BLaER1 (cell line): ENCODE data around the gene DNAJB11.

Experiments used
- H3K27ac ChIP-seq: shearing (Covaris generic); formaldehyde crosslinking; 2 replicates; pipeline ENCODE4 v1.8.1; 2022
- H3K27me3 ChIP-seq: shearing (Covaris generic); formaldehyde crosslinking; 2 replicates; pipeline ENCODE4 v1.8.1; 2022
- H3K36me3 ChIP-seq: shearing (Covaris generic); formaldehyde crosslinking; 2 replicates; pipeline ENCODE4 v1.8.1; 2022
- H3K4me1 ChIP-seq: shearing (Covaris generic); formaldehyde crosslinking; 2 replicates; pipeline ENCODE4 v1.8.1; 2022
- H3K4me2 ChIP-seq: shearing (Covaris generic); formaldehyde crosslinking; 2 replicates; pipeline ENCODE4 v1.8.1; 2022
- H3K4me3 ChIP-seq: shearing (Covaris generic); formaldehyde crosslinking; 2 replicates; pipeline ENCODE4 v1.8.1; 2022
- H3K9ac ChIP-seq: shearing (Covaris generic); formaldehyde crosslinking; 2 replicates; pipeline ENCODE4 v1.8.1; 2022
- H3K9me3 ChIP-seq: shearing (Covaris generic); formaldehyde crosslinking; 2 replicates; pipeline ENCODE4 v1.8.1; 2022
- H4K20me1 ChIP-seq: shearing (Covaris generic); formaldehyde crosslinking; 2 replicates; pipeline ENCODE4 v1.8.1; 2022
- Cebpa-rat ChIP-seq: shearing (Covaris generic); IDR thresholded peaks from 2 replicates; pipeline ENCODE4 v1.8.1; 2022

The DNAJB11 gene

DNA sequence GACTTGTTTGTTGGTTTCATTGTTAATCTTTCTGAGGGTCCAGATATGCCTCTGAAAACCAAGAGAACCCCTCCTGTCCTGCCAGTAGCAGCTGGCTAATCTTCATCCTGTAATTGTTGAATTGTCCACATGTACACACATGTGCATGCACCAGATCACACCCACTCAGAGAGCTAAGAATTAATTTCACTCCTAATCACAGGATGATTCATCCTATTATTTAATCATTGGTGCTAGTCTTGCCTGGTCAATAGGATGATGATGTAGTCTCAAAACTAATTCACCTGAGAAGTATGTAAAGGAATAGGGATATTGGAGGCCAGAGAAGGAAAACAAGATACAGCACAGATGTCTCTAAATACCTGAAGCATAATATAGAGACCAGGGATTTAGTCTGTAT lies 34.6 kb downstream of the DNAJB11 start:
- Histone ChIP-seq H3K4me2 (no peak overlapping the region), H3K4me3 (no peak overlapping the region), H3K4me1 (no peaks in the 10 kb centered on the region), H3K9me3 (no peaks in the 10 kb centered on the region), H3K27me3 (no peaks in the 10 kb centered on the region), H4K20me1 (no peaks in the 10 kb centered on the region), H3K9ac (no peak overlapping the region), H3K27ac (no peak overlapping the region), H3K36me3 (no peaks in the 10 kb centered on the region)
- TF ChIP-seq Cebpa-rat, result no peak

- Histone ChIP-seq H3K36me3 (no peaks in the 10 kb centered on the region), H3K27me3 (no peaks in the 10 kb centered on the region), H3K4me3 (no peak overlapping the region), H3K4me1 (no peaks in the 10 kb centered on the region), H3K9ac (no peak overlapping the region), H3K9me3 (no peaks in the 10 kb centered on the region), H4K20me1 (no peaks in the 10 kb centered on the region), H3K27ac (no peak overlapping the region), H3K4me2 (no peak overlapping the region)
- TF ChIP-seq Cebpa-rat, result no peak
These were observed 35.3 kb downstream of the DNAJB11 start for GRCh38 chr3:186605561-186606545.

DNA sequence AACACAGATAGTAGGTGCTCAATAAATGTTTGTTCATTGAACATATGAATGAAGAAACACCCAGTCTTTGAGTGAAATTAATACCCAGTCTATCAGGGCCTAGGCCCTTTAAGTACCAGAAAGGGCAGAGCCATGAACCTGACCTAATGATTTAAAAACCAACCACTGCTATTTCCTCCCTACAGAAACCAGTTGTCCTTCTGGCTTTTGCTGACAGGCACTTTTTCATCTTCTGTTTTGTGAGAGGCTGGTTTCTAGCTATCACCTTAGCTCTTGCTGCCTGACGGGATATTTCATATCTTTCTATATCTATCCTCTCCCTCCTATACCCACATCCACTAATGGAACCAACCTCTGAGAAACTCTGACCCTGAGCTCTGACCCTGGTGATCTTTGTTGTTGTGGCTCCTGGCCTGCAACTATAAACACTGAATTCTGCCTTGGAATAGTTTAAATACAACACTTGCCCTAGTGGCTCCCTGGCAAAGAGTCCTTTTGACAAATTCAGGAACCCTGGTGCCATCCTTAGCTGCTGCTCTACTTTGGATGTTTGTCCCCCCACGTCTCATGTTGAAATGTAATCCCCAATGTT lies 38.2 kb downstream of the DNAJB11 start:
- Histone ChIP-seq H3K4me2 (no peak overlapping the region), H3K4me3 (no peak overlapping the region)
- TF ChIP-seq Cebpa-rat, result no peak

GRCh38 chr3:186609247-186609868 lies 38.8 kb downstream of the DNAJB11 start:
- Histone ChIP-seq H3K36me3 (no peaks in the 10 kb centered on the region), H3K27ac (no peak overlapping the region), H3K9ac (no peak overlapping the region), H3K9me3 (no peaks in the 10 kb centered on the region), H3K4me1 (peaks cover 7% of the 10 kb centered on the region), H3K4me3 (no peak overlapping the region), H4K20me1 (no peaks in the 10 kb centered on the region), H3K4me2 (no peak overlapping the region), H3K27me3 (no peaks in the 10 kb centered on the region)
- no peak for TF ChIP-seq Cebpa-rat

More for the DNA sequence above, 38.2 kb downstream of the DNAJB11 start:
- Histone ChIP-seq H3K4me1 (0 out of 2 replicates have a peak, but pooled peaks cover under 1% of the 10 kb centered on the region), H3K27me3 (no peaks in the 10 kb centered on the region), H3K27ac (no peak overlapping the region), H3K9me3 (no peaks in the 10 kb centered on the region), H3K36me3 (no peaks in the 10 kb centered on the region), H4K20me1 (no peaks in the 10 kb centered on the region), H3K9ac (no peak overlapping the region)

DNA sequence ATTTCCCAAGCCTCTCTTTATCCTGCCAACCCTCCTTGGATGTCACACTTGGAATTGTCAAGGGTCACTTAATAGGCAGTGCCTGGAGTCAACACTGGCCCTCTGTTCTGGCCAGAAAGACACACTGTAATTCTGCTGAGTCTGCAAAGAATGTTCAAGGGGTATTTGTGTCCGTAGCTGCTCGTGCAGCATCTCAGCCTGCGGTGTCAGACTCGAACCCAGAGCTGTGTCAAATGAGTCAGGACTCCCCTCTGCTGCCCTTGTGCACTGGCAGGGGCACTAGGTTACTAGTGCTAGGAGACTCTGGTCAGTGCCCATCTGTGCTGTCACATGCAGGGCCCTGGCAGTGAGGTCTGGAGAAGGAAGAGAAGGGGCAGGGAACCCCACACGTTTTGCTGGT lies 41.5 kb downstream of the DNAJB11 start:
- Histone ChIP-seq H3K9me3 (no peaks in the 10 kb centered on the region), H3K9ac (no peak overlapping the region), H3K27me3 (no peaks in the 10 kb centered on the region), H3K4me3 (no peak overlapping the region), H3K4me1 (peaks cover 18% of the 10 kb centered on the region), H3K4me2 (no peak overlapping the region), H4K20me1 (no peaks in the 10 kb centered on the region), H3K36me3 (no peaks in the 10 kb centered on the region), H3K27ac (no peak overlapping the region)
- no peak for TF ChIP-seq Cebpa-rat

GRCh38 chr3:186612721-186613636 lies 42.5 kb downstream of the DNAJB11 start, which contains the start of gene AHSG:
Gene AHSG (plus strand): TSS chr3:186613060. CDS start chr3:186613142, 82 bp downstream.
- no peak within 1 kb of the TSS for H3K9ac ChIP-seq
- H3K4me2 ChIP-seq, result 0 out of 2 replicates have a peak within 1 kb of the TSS, but pooled peaks have one; percentile 59
- no peak within 1 kb of the TSS for H3K27ac ChIP-seq
- peaks cover 20% of the 10 kb centered on the region for H3K4me1 ChIP-seq
- no peaks in the 10 kb centered on the region for H3K9me3 ChIP-seq
- no peaks in the 10 kb centered on the region for H4K20me1 ChIP-seq
- no peaks in the 10 kb centered on the region for H3K36me3 ChIP-seq
- no peak within 1 kb of the TSS for H3K4me3 ChIP-seq
- no peak for TF ChIP-seq Cebpa-rat
- no peaks in the 10 kb centered on the region for H3K27me3 ChIP-seq

GRCh38 chr3:186613637-186614265 lies 43.2 kb downstream of the DNAJB11 start:
- Histone ChIP-seq H4K20me1 (no peaks in the 10 kb centered on the region), H3K36me3 (no peaks in the 10 kb centered on the region), H3K27me3 (no peaks in the 10 kb centered on the region), H3K9me3 (no peaks in the 10 kb centered on the region), H3K27ac (no peak overlapping the region), H3K9ac (no peak overlapping the region), H3K4me3 (no peak overlapping the region), H3K4me1 (peaks cover 20% of the 10 kb centered on the region), H3K4me2 (peak overlapping the region; percentile 59; the same call in 1 of the 2 replicates)
- no peak for TF ChIP-seq Cebpa-rat

- H3K9me3 ChIP-seq, result no peaks in the 10 kb centered on the region
- H4K20me1 ChIP-seq, result no peaks in the 10 kb centered on the region
- peak overlapping the region; percentile 59 for H3K4me2 ChIP-seq
- H3K27me3 ChIP-seq, result no peaks in the 10 kb centered on the region
- peaks cover 20% of the 10 kb centered on the region for H3K4me1 ChIP-seq
- no peak overlapping the region for H3K4me3 ChIP-seq
- H3K27ac ChIP-seq, result no peak overlapping the region
- no peaks in the 10 kb centered on the region for H3K36me3 ChIP-seq
- no peak for TF ChIP-seq Cebpa-rat
- H3K9ac ChIP-seq, result no peak overlapping the region
These were observed 43.7 kb downstream of the DNAJB11 start for GRCh38 chr3:186614266-186614596.
